ENCODE results near the gene KIFC3.

Gene KIFC3

GRCh38 chr16:57773655-57774295 lies 28.5 kb downstream of the KIFC3 start:
- no peak overlapping the region for H3K27ac ChIP-seq (ENCODE audit: low read length)
- no peaks in the 10 kb centered on the region for H3K27me3 ChIP-seq (ENCODE audit: control insufficient read depth in 1 of 2, insufficient read depth in 2 of 2, low read length in 2 of 2)
- H3K9ac ChIP-seq (ENCODE audit: low read length in 2 of 2): no peak overlapping the region
- no peak overlapping the region for H3K4me3 ChIP-seq (ENCODE audit: low read length in 2 of 2)
- no peaks in the 10 kb centered on the region for H3K9me3 ChIP-seq (ENCODE audit: control insufficient read depth in 2 of 2, low read length in 2 of 2)
- no peaks in the 10 kb centered on the region for H3K4me1 ChIP-seq (ENCODE audit: control insufficient read depth, insufficient read depth, low read length)
- H3K36me3 ChIP-seq (ENCODE audit: control insufficient read depth in 2 of 2, insufficient read depth in 2 of 2, low read length in 2 of 2): peaks cover 0 to 30% of the 10 kb centered on the region in 2 donors

GRCh38 chr16:57773019-57773418 lies 29.3 kb downstream of the KIFC3 start:
- no peak overlapping the region for H3K27ac ChIP-seq (ENCODE audit: low read length)
- no peak overlapping the region for H3K4me3 ChIP-seq (ENCODE audit: low read length in 2 of 2)
- H3K36me3 ChIP-seq (ENCODE audit: control insufficient read depth in 2 of 2, insufficient read depth in 2 of 2, low read length in 2 of 2): peaks cover 0 to 30% of the 10 kb centered on the region in 2 donors
- no peaks in the 10 kb centered on the region for H3K27me3 ChIP-seq (ENCODE audit: control insufficient read depth in 1 of 2, insufficient read depth in 2 of 2, low read length in 2 of 2)
- H3K9ac ChIP-seq (ENCODE audit: low read length in 2 of 2): no peak overlapping the region
- H3K4me1 ChIP-seq (ENCODE audit: control insufficient read depth, insufficient read depth, low read length): no peaks in the 10 kb centered on the region
- H3K9me3 ChIP-seq (ENCODE audit: control insufficient read depth in 2 of 2, low read length in 2 of 2): no peaks in the 10 kb centered on the region

- Histone ChIP-seq H3K4me1 (ENCODE audit: control insufficient read depth, insufficient read depth, low read length) (no peaks in the 10 kb centered on the region), H3K36me3 (ENCODE audit: control insufficient read depth in 2 of 2, insufficient read depth in 2 of 2, low read length in 2 of 2) (peaks cover 0 to 30% of the 10 kb centered on the region in 2 donors), H3K27me3 (ENCODE audit: control insufficient read depth in 1 of 2, insufficient read depth in 2 of 2, low read length in 2 of 2) (no peaks in the 10 kb centered on the region), H3K4me3 (ENCODE audit: low read length in 2 of 2) (no peak overlapping the region), H3K9me3 (ENCODE audit: control insufficient read depth in 2 of 2, low read length in 2 of 2) (no peaks in the 10 kb centered on the region), H3K27ac (ENCODE audit: low read length) (no peak overlapping the region), H3K9ac (ENCODE audit: low read length in 2 of 2) (no peak overlapping the region)
Observed at GRCh38 chr16:57771141-57771785, 31.0 kb downstream of the KIFC3 start.

GRCh38 chr16:57770361-57770760 lies 31.9 kb downstream of the KIFC3 start:
- H3K27ac ChIP-seq (ENCODE audit: low read length): no peak overlapping the region
- H3K9me3 ChIP-seq (ENCODE audit: control insufficient read depth in 2 of 2, low read length in 2 of 2): no peaks in the 10 kb centered on the region
- H3K9ac ChIP-seq (ENCODE audit: low read length in 2 of 2): no peak overlapping the region
- H3K27me3 ChIP-seq (ENCODE audit: control insufficient read depth in 1 of 2, insufficient read depth in 2 of 2, low read length in 2 of 2): no peaks in the 10 kb centered on the region
- H3K4me3 ChIP-seq (ENCODE audit: low read length in 2 of 2): no peak overlapping the region
- peaks cover 1 to 31% of the 10 kb centered on the region in 2 donors for H3K36me3 ChIP-seq (ENCODE audit: control insufficient read depth in 2 of 2, insufficient read depth in 2 of 2, low read length in 2 of 2)
- no peaks in the 10 kb centered on the region for H3K4me1 ChIP-seq (ENCODE audit: control insufficient read depth, insufficient read depth, low read length)

GRCh38 chr16:57769541-57770145 lies 32.6 kb downstream of the KIFC3 start:
- H3K36me3 ChIP-seq (ENCODE audit: control insufficient read depth in 2 of 2, insufficient read depth in 2 of 2, low read length in 2 of 2): peaks cover 2 to 34% of the 10 kb centered on the region in 2 donors
- H3K27ac ChIP-seq (ENCODE audit: low read length): no peak overlapping the region
- no peaks in the 10 kb centered on the region for H3K4me1 ChIP-seq (ENCODE audit: control insufficient read depth, insufficient read depth, low read length)
- H3K27me3 ChIP-seq (ENCODE audit: control insufficient read depth in 1 of 2, insufficient read depth in 2 of 2, low read length in 2 of 2): no peaks in the 10 kb centered on the region
- no peaks in the 10 kb centered on the region for H3K9me3 ChIP-seq (ENCODE audit: control insufficient read depth in 2 of 2, low read length in 2 of 2)
- H3K9ac ChIP-seq (ENCODE audit: low read length in 2 of 2): no peak overlapping the region
- no peak overlapping the region for H3K4me3 ChIP-seq (ENCODE audit: low read length in 2 of 2)

- Histone ChIP-seq H3K36me3 (ENCODE audit: control insufficient read depth in 2 of 2, insufficient read depth in 2 of 2, low read length in 2 of 2) (peaks cover 2 to 31% of the 10 kb centered on the region in 2 donors), H3K27me3 (ENCODE audit: control insufficient read depth in 1 of 2, insufficient read depth in 2 of 2, low read length in 2 of 2) (no peaks in the 10 kb centered on the region), H3K9ac (ENCODE audit: low read length in 2 of 2) (no peak overlapping the region), H3K4me3 (ENCODE audit: low read length in 2 of 2) (no peak overlapping the region), H3K9me3 (ENCODE audit: control insufficient read depth in 2 of 2, low read length in 2 of 2) (no peaks in the 10 kb centered on the region), H3K27ac (ENCODE audit: low read length) (no peak overlapping the region), H3K4me1 (ENCODE audit: control insufficient read depth, insufficient read depth, low read length) (no peaks in the 10 kb centered on the region)
Observed at GRCh38 chr16:57766714-57767348, 35.5 kb downstream of the KIFC3 start.

GRCh38 chr16:57765160-57765728 lies 37.0 kb downstream of the KIFC3 start:
- Histone ChIP-seq H3K27me3 (ENCODE audit: control insufficient read depth in 1 of 2, insufficient read depth in 2 of 2, low read length in 2 of 2) (no peaks in the 10 kb centered on the region), H3K9ac (ENCODE audit: low read length in 2 of 2) (no peak overlapping the region), H3K27ac (ENCODE audit: low read length) (no peak overlapping the region), H3K36me3 (ENCODE audit: control insufficient read depth in 2 of 2, insufficient read depth in 2 of 2, low read length in 2 of 2) (peaks cover 2 to 20% of the 10 kb centered on the region in 2 donors), H3K4me3 (ENCODE audit: low read length in 2 of 2) (no peak overlapping the region), H3K9me3 (ENCODE audit: control insufficient read depth in 2 of 2, low read length in 2 of 2) (no peaks in the 10 kb centered on the region), H3K4me1 (ENCODE audit: control insufficient read depth, insufficient read depth, low read length) (no peaks in the 10 kb centered on the region)

GRCh38 chr16:57764341-57765159 lies 37.7 kb downstream of the KIFC3 start:
- no peak overlapping the region for H3K4me3 ChIP-seq (ENCODE audit: low read length in 2 of 2)
- H3K4me1 ChIP-seq (ENCODE audit: control insufficient read depth, insufficient read depth, low read length): no peaks in the 10 kb centered on the region
- no peaks in the 10 kb centered on the region for H3K9me3 ChIP-seq (ENCODE audit: control insufficient read depth in 2 of 2, low read length in 2 of 2)
- H3K9ac ChIP-seq (ENCODE audit: low read length in 2 of 2): no peak overlapping the region
- no peaks in the 10 kb centered on the region for H3K27me3 ChIP-seq (ENCODE audit: control insufficient read depth in 1 of 2, insufficient read depth in 2 of 2, low read length in 2 of 2)
- H3K36me3 ChIP-seq (ENCODE audit: control insufficient read depth in 2 of 2, insufficient read depth in 2 of 2, low read length in 2 of 2): peaks cover 2 to 18% of the 10 kb centered on the region in 2 donors
- no peak overlapping the region for H3K27ac ChIP-seq (ENCODE audit: low read length)

GRCh38 chr16:57764006-57764340 lies 38.3 kb downstream of the KIFC3 start:
- Histone ChIP-seq H3K9me3 (ENCODE audit: control insufficient read depth in 2 of 2, low read length in 2 of 2) (no peaks in the 10 kb centered on the region), H3K36me3 (ENCODE audit: control insufficient read depth in 2 of 2, insufficient read depth in 2 of 2, low read length in 2 of 2) (peaks cover 2 to 15% of the 10 kb centered on the region in 2 donors), H3K27ac (ENCODE audit: low read length) (no peak overlapping the region), H3K9ac (ENCODE audit: low read length in 2 of 2) (no peak overlapping the region), H3K27me3 (ENCODE audit: control insufficient read depth in 1 of 2, insufficient read depth in 2 of 2, low read length in 2 of 2) (no peaks in the 10 kb centered on the region), H3K4me3 (ENCODE audit: low read length in 2 of 2) (no peak overlapping the region), H3K4me1 (ENCODE audit: control insufficient read depth, insufficient read depth, low read length) (no peaks in the 10 kb centered on the region)
